GM18951 (cell line): Measurements from ENCODE around the gene UPP2.

ENCODE experiments used
- POLR2A ChIP-seq: IDR thresholded peaks from 4 replicates; pipeline ENCODE4 v1.6.1; 2011; ENCODE audit warnings: mild to moderate bottlenecking; ENCODE audit not compliant: insufficient read length, insufficient read depth; ENCODE audit errors: extremely low read depth
- in situ Hi-C: fragments of 300-500 bp; cut with MboI; formaldehyde crosslinking; loops from one replicate; pipeline ENCODE4 v1.12.0; 2022; ENCODE audit warnings: low sequenced_read_pairs, mixed read lengths, inconsistent platforms; ENCODE audit not compliant: unreplicated experiment

Gene UPP2

DNA sequence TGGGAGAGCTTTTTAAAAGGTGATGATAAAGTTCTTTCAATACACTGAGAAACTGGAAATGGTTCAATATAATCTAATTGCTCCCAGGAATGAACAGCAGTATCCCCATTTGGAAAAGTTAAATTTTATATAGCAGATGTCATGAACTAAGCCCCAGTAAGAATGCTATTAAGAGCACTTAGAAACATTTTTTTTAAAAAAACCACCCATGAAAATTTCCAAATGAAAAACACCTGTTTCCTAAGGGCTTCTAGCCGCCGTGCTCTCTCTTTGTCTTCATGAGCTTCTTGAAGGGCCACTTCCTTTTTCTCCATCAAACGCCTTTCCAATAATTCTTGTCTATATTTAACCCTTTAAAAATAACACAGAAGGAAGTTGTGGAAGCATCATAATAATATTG, 77.0 kb downstream of the UPP2 start:
- in situ Hi-C loops = loop anchor here (25.0 kb wide), 1 partner anchor 559 kb away; no protein-coding TSS in a partner anchor
- TF ChIP-seq POLR2A = no peak

DNA sequence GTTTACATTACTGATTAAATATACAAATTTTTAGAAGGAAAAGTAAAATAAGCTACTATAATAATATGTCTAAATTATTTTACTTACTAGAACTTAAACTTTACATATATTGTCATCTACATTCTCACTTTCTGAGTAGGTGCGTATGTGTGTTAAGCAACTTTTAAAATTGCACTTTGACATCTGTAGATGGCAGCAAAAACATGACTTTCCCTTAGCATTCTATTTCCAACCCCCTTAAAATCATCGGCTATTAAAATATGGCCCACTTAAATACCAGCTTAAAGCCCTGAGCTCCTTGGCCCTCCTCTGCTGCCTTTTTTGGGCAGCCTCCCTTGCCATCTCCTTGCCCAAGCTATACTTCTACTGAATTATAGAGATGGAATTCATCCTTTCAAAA, 78.0 kb downstream of the UPP2 start:
- TF ChIP-seq POLR2A = no peak
- in situ Hi-C loops = loop anchor here (25.0 kb wide), 1 partner anchor 558 kb away; no protein-coding TSS in a partner anchor

DNA sequence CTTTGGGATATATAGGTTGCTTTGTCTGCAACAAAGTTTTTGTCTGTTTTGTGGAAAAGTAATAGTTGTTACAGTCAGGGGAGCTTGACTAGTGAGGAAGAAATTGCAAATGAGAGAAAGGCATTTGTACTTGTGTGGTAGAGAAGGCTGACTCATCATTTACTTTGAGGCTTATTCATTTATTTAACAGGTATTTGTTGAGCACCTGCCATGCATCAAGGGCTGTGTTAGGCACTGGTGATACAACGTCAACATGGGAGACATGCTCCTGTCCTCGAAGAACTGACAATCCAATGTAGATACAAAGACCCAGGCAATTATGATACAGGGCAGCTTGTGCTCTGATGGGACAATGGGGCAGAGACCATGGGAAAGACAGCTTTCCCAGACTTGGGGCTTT, 79.5 kb downstream of the UPP2 start:
- in situ Hi-C loops = loop anchor here (25.0 kb wide), 1 partner anchor 556 kb away; no protein-coding TSS in a partner anchor
- TF ChIP-seq POLR2A = no peak

DNA sequence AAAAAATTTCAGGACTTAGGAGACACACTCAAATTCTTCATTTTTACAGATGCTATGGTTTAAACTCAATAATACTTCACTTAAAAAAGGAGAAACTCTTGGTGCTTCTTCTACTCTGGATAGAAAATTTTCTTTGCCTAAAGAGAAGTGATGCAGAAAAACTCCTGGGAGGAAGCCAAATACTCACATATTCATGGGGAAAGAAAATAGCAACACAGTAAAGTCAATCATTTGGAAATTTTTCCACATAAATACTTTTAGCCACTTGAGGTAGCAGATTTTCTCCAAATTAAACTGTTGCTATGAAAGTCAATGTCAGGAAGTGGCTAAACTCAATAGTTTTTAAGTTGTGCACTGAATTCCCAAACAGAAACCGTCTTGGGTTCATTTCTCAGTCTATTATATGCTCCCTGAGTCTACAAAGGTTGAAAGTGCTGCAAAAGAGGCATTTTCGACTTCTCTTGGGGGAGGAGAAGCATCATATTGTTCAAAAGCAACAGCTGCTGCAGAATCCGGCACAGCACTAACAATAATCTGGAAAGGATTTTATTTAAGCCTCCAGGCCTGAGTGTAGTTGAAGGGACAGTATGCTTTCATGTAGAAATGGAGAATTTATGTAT, 81.1 kb downstream of the UPP2 start:
- TF ChIP-seq POLR2A = no peak
- in situ Hi-C loops = loop anchor here (25.0 kb wide), 1 partner anchor 555 kb away; no protein-coding TSS in a partner anchor

DNA sequence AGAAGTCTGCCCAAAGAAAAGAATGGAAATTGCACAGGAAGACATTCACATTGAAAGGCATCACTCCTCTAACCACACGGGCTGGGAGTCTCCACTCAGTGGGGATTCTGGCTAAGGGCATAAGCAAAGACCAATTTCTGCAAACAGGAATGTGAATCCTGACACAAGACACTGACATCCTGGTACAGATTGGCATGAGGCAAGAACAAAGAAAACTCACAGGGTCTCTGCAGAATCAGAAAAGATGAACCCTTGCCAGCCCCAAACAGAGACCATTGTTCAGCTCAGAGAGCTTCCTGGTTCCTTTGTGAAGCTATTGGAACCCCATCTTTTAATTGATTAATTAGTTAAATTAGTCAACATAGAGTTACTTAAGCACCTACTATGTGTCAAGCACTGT, 82.3 kb downstream of the UPP2 start:
- TF ChIP-seq POLR2A = no peak
- in situ Hi-C loops = loop anchor here (25.0 kb wide), 1 partner anchor 553 kb away; no protein-coding TSS in a partner anchor

DNA sequence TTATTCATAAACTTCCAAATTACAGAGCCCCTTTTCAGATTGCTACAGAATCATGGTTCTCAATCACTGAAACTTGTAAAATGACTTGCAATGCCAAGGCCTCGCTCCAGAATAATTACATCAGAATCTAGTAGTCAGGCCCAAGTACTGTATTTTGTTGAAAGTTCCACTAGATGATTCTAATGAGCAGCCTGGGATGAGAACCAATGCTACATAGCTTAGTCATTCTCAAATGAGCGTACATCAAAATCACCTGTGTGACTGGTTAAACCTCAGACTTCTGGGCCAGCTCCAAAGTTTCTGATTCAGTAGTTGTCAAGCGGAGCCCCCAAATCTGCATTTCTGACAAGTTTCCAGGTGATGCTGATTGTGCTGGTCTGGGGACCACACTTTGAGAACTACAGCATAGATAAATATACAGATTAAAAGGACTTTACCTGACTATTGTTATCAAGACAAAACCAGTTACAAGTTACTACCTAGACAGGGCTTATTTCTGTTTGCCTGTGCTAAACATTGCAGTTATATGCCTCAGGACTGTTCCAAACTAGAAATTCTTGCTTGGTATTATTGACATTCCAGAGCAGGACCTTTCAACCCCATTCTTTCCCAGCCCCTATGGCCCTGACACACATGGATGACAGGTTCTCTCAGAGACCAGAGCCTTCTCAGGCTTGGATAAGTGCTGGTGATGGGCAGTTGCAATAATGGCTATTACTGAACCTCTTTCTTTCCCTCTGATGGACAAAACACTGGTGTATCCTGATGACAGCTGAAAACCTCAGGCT, 83.1 kb downstream of the UPP2 start:
- TF ChIP-seq POLR2A = no peak
- in situ Hi-C loops = loop anchor here (25.0 kb wide), 1 partner anchor 553 kb away; no protein-coding TSS in a partner anchor
